GM12878 (cell line): ENCODE results near the gene PABPN1. TPM values are rescaled to one million over a fixed set of nuclear protein-coding genes. Genes with fewer than 3 reads are reported as not detected.

ENCODE experiments used
- CBX5 ChIP-seq: sonication (generic); IDR thresholded peaks from 2 replicates; pipeline ENCODE4 v1.6.1; 2016; ENCODE audit warnings: low read depth, moderate library complexity, mild to moderate bottlenecking, inconsistent platforms
- FOXK2 ChIP-seq: fragments of 450-650 bp; IDR thresholded peaks from 2 replicates; pipeline ENCODE4 v1.6.1; 2017; ENCODE audit warnings: mild to moderate bottlenecking, moderate library complexity
- GABPA ChIP-seq: IDR thresholded peaks from 2 replicates; pipeline ENCODE4 v1.6.1; 2014; ENCODE audit warnings: antibody characterized with exemption, low read depth, mild to moderate bottlenecking, inconsistent platforms
- KLF5 ChIP-seq: fragments of 450-650 bp; IDR thresholded peaks from 2 replicates; pipeline ENCODE4 v1.6.1; 2014; ENCODE audit warnings: mild to moderate bottlenecking; ENCODE audit not compliant: partially characterized antibody
- MYC ChIP-seq: IDR thresholded peaks from 2 replicates; pipeline ENCODE4 v1.6.1; 2011; ENCODE audit warnings: mild to moderate bottlenecking, low read length, moderate library complexity, inconsistent platforms; ENCODE audit not compliant: insufficient read depth, insufficient replicate concordance, insufficient read length, severe bottlenecking
- NR2C1 ChIP-seq: fragments of 450-650 bp; IDR thresholded peaks from 2 replicates; pipeline ENCODE4 v1.6.1; 2017; ENCODE audit warnings: antibody characterized with exemption, mild to moderate bottlenecking, moderate library complexity
- RAD21 ChIP-seq: IDR thresholded peaks from 2 replicates; pipeline ENCODE4 v1.6.1; 2011; ENCODE audit warnings: mild to moderate bottlenecking, low read depth, low read length, moderate library complexity; ENCODE audit not compliant: insufficient read depth
- REST ChIP-seq: IDR thresholded peaks from 2 replicates; pipeline ENCODE4 v1.6.1; 2012; ENCODE audit warnings: mild to moderate bottlenecking, low read depth, low read length
- SIX5 ChIP-seq: IDR thresholded peaks from 2 replicates; pipeline ENCODE4 v1.6.1; 2011; ENCODE audit warnings: mild to moderate bottlenecking, low read depth, low read length, moderate library complexity; ENCODE audit not compliant: severe bottlenecking
- SMAD1 ChIP-seq: fragments of 450-650 bp; IDR thresholded peaks from 2 replicates; pipeline ENCODE4 v1.6.1; 2018; ENCODE audit warnings: mild to moderate bottlenecking, low read depth; ENCODE audit not compliant: partially characterized antibody
- SUPT20H ChIP-seq: IDR thresholded peaks from 2 replicates; pipeline ENCODE4 v1.6.1; 2011; ENCODE audit warnings: low read depth, mild to moderate bottlenecking, low read length, moderate library complexity, borderline replicate concordance; ENCODE audit not compliant: control insufficient read depth
- ZNF384 ChIP-seq: IDR thresholded peaks from 2 replicates; pipeline ENCODE4 v1.6.1; 2012; ENCODE audit warnings: low read depth, mild to moderate bottlenecking, low read length, improper control_type of control experiment, borderline replicate concordance
- polyA plus RNA-seq, 11 experiments: library from polyadenylated mRNA; depleted of rRNA in 4 of 11; unstranded in 6 of 11; stranded (reverse) in 5 of 11; fragments of >200 nt; fragmentation: Nextera tagmentation in 4 of 11; fragmentation: Illumina TruSeq in 1 of 11; extraction: Ambion mirVana in 4 of 11; extraction: Trizol in 1 of 11; gene quantifications; 1 replicate in 1 of 11; 2 replicates in 10 of 11; pipeline versions ENCODE4 v1.2.1 to v1.2.3, GENCODE V29; 2011 to 2016; ENCODE audit warnings: inconsistent platforms in 2 of 11, missing spikeins in 2 of 11, low read depth in 1 of 11
- total RNA-seq, 4 experiments: library from RNA; depleted of rRNA in 3 of 4; stranded (reverse); fragments of >200 nt in 3 of 4; fragmentation: Illumina TruSeq in 1 of 4; extraction: Trizol in 1 of 4; gene quantifications; 2 replicates each; pipeline versions ENCODE4 v1.2.1 to v1.2.3, GENCODE V29; 2013 to 2021
- TF ChIP-seq, protein P1 (sequence below): IDR thresholded peaks from 2 replicates; pipeline ENCODE4 v1.6.1; 2012; ENCODE audit warnings: low read depth, low read length, improper control_type of control experiment

PABPN1 gene
- total and polyA plus RNA-seq, 10 of the 15 experiments (the other 5 are each of a cell fraction or from before 2014, with no cell fraction given): 31.3 to 248 (median 103) TPM

DNA sequence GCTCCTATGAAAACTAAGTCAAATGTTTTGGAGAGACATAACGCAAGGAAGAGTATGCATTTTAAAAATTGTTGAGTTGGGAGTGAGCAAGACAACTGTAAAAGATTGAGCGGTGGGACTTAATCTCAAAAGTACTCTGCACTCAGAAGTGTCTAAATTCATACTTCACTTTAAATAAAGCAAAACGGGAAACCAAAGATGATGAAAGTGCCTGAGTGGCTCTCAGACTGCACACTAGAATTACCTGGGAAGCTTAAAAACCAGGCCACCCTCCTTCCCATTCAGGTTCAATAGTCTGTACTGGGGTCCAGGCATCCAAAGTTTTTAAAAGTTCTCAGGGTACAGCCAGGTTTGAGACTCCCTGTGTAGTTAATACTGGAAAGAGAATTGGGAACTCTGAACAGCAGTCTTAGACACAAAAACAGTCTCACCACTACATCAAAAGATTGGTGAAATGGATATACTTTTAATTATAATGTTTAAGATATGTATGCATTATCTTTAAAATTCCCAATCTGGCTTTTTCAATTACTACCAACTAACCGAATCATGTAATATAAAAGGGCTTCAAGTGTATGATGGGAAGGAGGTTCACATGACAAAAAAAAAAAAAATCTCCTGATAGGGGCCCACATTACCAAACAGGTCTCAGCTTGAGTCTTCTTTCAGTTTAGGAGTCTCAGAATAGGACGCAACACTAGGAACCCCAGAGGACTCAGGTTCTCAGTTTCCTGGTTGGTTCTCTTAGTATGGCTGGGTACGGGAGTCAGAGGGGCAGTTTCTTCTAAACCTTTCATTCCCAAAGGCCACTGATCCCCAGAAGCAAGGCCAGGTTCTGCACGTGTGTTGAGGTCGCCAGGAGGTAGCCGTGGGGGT is 36.4 kb upstream of the PABPN1 start (continued):
- TF ChIP-seq REST (no peak), SUPT20H (no peak), ZNF384 (peak; percentile 79), GABPA (no peak), MYC (no peak), CBX5 (no peak), RAD21 (no peak), SMAD1 (no peak), SIX5 (no peak), FOXK2 (no peak), NR2C1 (no peak), KLF5 (no peak)
- TF ChIP-seq, protein P1, sequence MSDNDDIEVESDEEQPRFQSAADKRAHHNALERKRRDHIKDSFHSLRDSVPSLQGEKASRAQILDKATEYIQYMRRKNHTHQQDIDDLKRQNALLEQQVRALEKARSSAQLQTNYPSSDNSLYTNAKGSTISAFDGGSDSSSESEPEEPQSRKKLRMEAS: no peak
